ENCODE data around the gene MEP1A. TPM values are rescaled to one million over a fixed set of nuclear protein-coding genes. Genes with fewer than 3 reads are reported as not detected.

Gene MEP1A
- total and polyA plus RNA-seq, 9 of the 15 experiments (the other 6 are each of a cell fraction or from before 2014, with no cell fraction given) = not detected

- no peak for DNase-seq (ENCODE audit: extremely low read depth in 1 of 4, low spot score in 3 of 4)
- Histone ChIP-seq H4K20me1 (replicated peaks; ENCODE audit: control insufficient read depth, insufficient read depth, low read length) (no peaks in the 10 kb centered on the region), H3K36me3 (ENCODE audit: control insufficient read depth, insufficient read depth, low read length) (no peaks in the 10 kb centered on the region), H3K4me3 (no peak overlapping the region), H3K79me2 (ENCODE audit: control insufficient read depth, insufficient read depth, low read length) (no peaks in the 10 kb centered on the region), H3K9me3 (replicated peaks; ENCODE audit: control insufficient read depth, insufficient read depth, low read depth, low read length) (no peaks in the 10 kb centered on the region), H2AFZ (ENCODE audit: low read depth, low read length) (no peak overlapping the region), H3K27ac (ENCODE audit: extremely low read depth, low read depth, low read length) (no peak overlapping the region), H3K4me1 (replicated peaks in 1 of 2; ENCODE audit: control insufficient read depth in 2 of 2, insufficient read depth in 2 of 2, low read length in 2 of 2) (no peaks in the 10 kb centered on the region), H3K9me1 (ENCODE audit: control insufficient read depth, insufficient read depth, low read length) (no peaks in the 10 kb centered on the region), H3K4me2 (ENCODE audit: insufficient read depth, low read length) (no peak overlapping the region), H3K27me3 (ENCODE audit: control insufficient read depth in 2 of 2, insufficient read depth in 2 of 2, low read length in 2 of 2) (no peaks in the 10 kb centered on the region), H3K9ac (ENCODE audit: insufficient read depth in 1 of 2, low read depth in 2 of 2, low read length in 2 of 2) (no peak overlapping the region)
- ChIA-PET POLR2A (no interaction called here), CTCF (ENCODE audit: low intra/inter-chr PET ratio) (no interaction called here)
- no peak for FAIRE-seq
- 3% methylated on average over 2 of the region's 2 CpGs for whole genome bisulfite sequencing (ENCODE audit: insufficient coverage, low coverage, missing lambda C conversion rate)
- ATAC-seq = no peak
- no TSS peak for BruUV-seq (replicated peaks)
- in situ Hi-C loops (cut with MboI) (no loop called here), intact Hi-C loops (cut with micrococcal nuclease) (no loop called here)
- TF ChIP-seq ZKSCAN3 (CRISPR knock-in tag; IDR thresholded peaks at IDR 0.05) (no peak), ZNF740 (CRISPR knock-in tag; IDR thresholded peaks at IDR 0.05) (no peak), ZNF740 (tag; IDR thresholded peaks at IDR 0.05) (no peak), ZNF57 (CRISPR knock-in tag; IDR thresholded peaks at IDR 0.05) (no peak), SRSF9 (IDR thresholded peaks at IDR 0.05; ENCODE audit: borderline replicate concordance, low read depth, low read length) (no peak), ILK (tag; IDR thresholded peaks at IDR 0.05; ENCODE audit: borderline replicate concordance, low read depth) (no peak), MGA (IDR thresholded peaks at IDR 0.05) (no peak), ASH1L (IDR thresholded peaks at IDR 0.05; ENCODE audit: borderline replicate concordance, low read depth, partially characterized antibody) (no peak), ZNF695 (CRISPR knock-in tag; IDR thresholded peaks at IDR 0.05) (no peak), HBP1 (CRISPR knock-in tag; IDR thresholded peaks at IDR 0.05) (no peak)
These were observed 29.7 kb upstream of the MEP1A start for GRCh38 chr6:46763466-46763865.

Data from K562 (cell line).